Tibial nerve (tissue), 4 donors: Measurements from ENCODE around the gene NRG2.

Source experiments
- EP300 ChIP-seq, 2 donors: sonication (generic); formaldehyde crosslinking; IDR thresholded peaks; one replicate each; pipeline ENCODE4 v1.6.1; 2017; ENCODE audit warnings: antibody characterized with exemption in 2 of 2, mild to moderate bottlenecking in 1 of 2
- POLR2A ChIP-seq, 2 donors: fragments of 450-650 bp; IDR thresholded peaks; one replicate each; pipeline ENCODE4 v1.6.1; 2017; ENCODE audit warnings: antibody characterized with exemption in 2 of 2, mild to moderate bottlenecking in 2 of 2, moderate library complexity in 2 of 2
- TF ChIP-seq, protein P1 (sequence below), 5 experiments: fragments of 200-600 bp in 3 of 5; fragments of 450-650 bp in 2 of 5; sonication (generic) in 3 of 5; IDR thresholded peaks; one replicate each; pipeline ENCODE4 v1.5.1; 2016 to 2019; ENCODE audit warnings: antibody characterized with exemption in 5 of 5, mild to moderate bottlenecking in 3 of 5, moderate library complexity in 2 of 5

DNA sequence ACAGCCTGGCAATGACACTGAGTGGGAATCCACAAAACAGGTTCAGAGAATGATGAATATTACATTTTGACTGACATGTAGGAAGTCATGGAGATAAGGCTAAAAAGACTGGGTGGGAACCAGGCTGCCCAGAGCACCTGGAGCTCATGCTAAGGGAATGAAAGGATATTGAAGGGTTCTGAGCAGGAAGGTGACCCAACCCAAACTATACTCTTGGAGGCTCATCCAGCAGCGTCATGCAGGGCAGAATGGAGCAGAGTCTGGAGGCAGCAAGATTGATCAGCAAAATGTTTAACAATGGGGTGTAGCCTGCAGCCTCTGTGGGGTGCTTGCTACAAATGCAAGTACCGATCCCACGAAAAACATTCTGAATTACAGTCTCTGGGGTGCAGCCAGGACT, 127.3 kb downstream of the NRG2 start:
- TF ChIP-seq, protein P1, sequence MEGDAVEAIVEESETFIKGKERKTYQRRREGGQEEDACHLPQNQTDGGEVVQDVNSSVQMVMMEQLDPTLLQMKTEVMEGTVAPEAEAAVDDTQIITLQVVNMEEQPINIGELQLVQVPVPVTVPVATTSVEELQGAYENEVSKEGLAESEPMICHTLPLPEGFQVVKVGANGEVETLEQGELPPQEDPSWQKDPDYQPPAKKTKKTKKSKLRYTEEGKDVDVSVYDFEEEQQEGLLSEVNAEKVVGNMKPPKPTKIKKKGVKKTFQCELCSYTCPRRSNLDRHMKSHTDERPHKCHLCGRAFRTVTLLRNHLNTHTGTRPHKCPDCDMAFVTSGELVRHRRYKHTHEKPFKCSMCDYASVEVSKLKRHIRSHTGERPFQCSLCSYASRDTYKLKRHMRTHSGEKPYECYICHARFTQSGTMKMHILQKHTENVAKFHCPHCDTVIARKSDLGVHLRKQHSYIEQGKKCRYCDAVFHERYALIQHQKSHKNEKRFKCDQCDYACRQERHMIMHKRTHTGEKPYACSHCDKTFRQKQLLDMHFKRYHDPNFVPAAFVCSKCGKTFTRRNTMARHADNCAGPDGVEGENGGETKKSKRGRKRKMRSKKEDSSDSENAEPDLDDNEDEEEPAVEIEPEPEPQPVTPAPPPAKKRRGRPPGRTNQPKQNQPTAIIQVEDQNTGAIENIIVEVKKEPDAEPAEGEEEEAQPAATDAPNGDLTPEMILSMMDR (IDR thresholded peaks at IDR 0.05), result no peak
- no peak for TF ChIP-seq POLR2A (IDR thresholded peaks at IDR 0.05)
- TF ChIP-seq EP300 (IDR thresholded peaks at IDR 0.05), result no peak
